ENCODE measurements around the gene GNG12. TPM values are rescaled to one million over a fixed set of nuclear protein-coding genes. Genes with fewer than 3 reads are reported as not detected.

GNG12 gene
- total RNA-seq, 1 donor from 2014 or later = 71.2 TPM

GRCh38 chr1:67749844-67750690, 83.2 kb downstream of the GNG12 start:
- Histone ChIP-seq H3K9me3 (no peaks in the 10 kb centered on the region), H3K27me3 (no peaks in the 10 kb centered on the region), H3K4me3 (peak overlapping the region in 1 of 2 donors; percentile 37), H3K4me1 (peaks cover 16 to 91% of the 10 kb centered on the region in 2 donors), H3K36me3 (no peaks in the 10 kb centered on the region), H3K27ac (peak overlapping the region; percentile 89 to 94)
- intact Hi-C loops (cut with DNase I) = loop anchor here (1.0 to 10.0 kb wide), 4 partner anchors 43 to 315 kb away; partner anchors contain the start of genes GADD45A and SERBP1
- TF ChIP-seq CTCF (IDR thresholded peaks at IDR 0.05) = peak in 1 of 3 experiments; percentile 8
- peak; percentile 56 to 93 for DNase-seq (ENCODE audit: low spot score in 2 of 2)

GRCh38 chr1:67749263-67749843, 83.9 kb downstream of the GNG12 start:
- intact Hi-C loops (cut with DNase I) = loop anchor here (1.0 kb wide), 1 partner anchor 64 kb away; the partner anchor contains the start of gene GADD45A
- Histone ChIP-seq H3K4me1 (peaks cover 16 to 89% of the 10 kb centered on the region in 2 donors), H3K4me3 (peak overlapping the region; percentile 18 to 37)

DNA sequence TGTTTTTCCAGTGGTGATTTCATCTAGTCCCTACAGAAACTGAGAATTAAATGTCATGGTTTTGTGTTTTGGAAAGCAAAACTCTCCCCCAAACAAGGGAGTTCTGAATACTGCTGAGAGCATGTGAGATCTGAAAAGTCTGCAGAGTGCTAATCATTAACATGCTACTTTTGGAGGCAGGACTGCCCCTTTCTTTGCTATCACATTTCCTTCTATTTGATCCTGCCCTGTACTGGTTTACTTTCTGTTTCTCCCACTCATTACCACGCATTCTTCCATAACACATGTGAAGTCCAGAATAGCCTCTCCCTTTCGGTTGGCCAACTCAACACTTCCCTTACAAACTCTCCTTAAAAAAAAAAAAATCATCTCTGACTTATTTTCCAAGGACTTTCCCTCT, 84.6 kb downstream of the GNG12 start:
- H3K27ac ChIP-seq = peak overlapping the region; percentile 89 to 94
- H3K9me3 ChIP-seq = no peaks in the 10 kb centered on the region
- no peak for DNase-seq (ENCODE audit: low spot score in 2 of 2)
- H3K36me3 ChIP-seq = no peaks in the 10 kb centered on the region
- H3K4me1 ChIP-seq = peaks cover 16 to 87% of the 10 kb centered on the region in 2 donors
- intact Hi-C loops (cut with DNase I) = loop anchor here (1.0 kb wide), 1 partner anchor 63 kb away; the partner anchor contains the start of gene GADD45A
- TF ChIP-seq CTCF (IDR thresholded peaks at IDR 0.05) = no peak
- peak overlapping the region; percentile 18 to 37 for H3K4me3 ChIP-seq
- H3K27me3 ChIP-seq = no peaks in the 10 kb centered on the region

More at GRCh38 chr1:67749263-67749843, 83.9 kb downstream of the GNG12 start:
- H3K9me3 ChIP-seq = no peaks in the 10 kb centered on the region
- no peaks in the 10 kb centered on the region for H3K27me3 ChIP-seq
- no peak for DNase-seq (ENCODE audit: low spot score in 2 of 2)
- no peak for TF ChIP-seq CTCF (IDR thresholded peaks at IDR 0.05)
- peak overlapping the region; percentile 89 to 94 for H3K27ac ChIP-seq
- no peaks in the 10 kb centered on the region for H3K36me3 ChIP-seq

DNA sequence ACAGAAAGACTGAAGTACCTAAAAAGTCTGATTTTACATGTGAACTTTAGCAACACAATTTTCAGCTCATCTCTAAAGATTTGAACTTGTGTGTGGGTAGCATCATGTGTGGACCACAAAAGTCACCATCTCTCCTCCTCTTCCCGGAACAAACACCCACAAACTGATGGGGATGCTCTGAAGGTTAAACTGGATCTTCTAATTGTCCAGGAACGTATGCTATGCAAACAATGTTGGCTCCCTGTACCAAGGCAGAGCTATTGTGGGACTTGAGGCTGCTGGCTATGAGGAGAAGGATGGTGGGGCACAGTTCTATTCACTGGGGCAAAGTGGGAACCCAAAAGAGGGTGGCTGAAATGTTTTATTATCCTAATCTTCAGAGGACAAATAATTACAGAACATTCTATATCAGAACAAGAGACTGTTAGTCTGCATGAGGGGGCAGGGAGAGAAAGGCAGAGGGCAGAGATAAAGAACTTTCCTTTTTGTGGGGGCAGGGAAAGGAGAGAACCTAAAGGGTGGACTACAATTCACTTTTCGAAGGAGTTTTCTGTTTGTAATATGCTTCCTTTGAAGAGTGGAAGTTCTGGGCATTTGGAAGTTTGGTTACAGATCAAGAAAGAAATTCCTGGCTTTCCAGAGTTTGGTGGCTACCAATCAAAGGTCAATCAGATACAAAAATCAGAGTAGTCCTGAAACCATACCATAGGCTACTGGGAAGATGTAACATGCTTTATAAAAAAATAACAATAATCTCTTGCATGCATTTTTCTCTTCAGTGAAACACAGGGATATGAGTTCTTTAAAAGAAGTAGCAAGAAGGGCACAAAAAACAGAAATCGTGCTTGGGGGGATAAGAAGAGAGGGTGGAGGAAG, 85.4 kb downstream of the GNG12 start:
- peak overlapping the region; percentile 18 to 37 for H3K4me3 ChIP-seq
- no peak for TF ChIP-seq CTCF (IDR thresholded peaks at IDR 0.05)
- no peaks in the 10 kb centered on the region for H3K9me3 ChIP-seq
- no peaks in the 10 kb centered on the region for H3K36me3 ChIP-seq
- H3K4me1 ChIP-seq = peaks cover 16 to 87% of the 10 kb centered on the region in 2 donors
- no peak for DNase-seq (ENCODE audit: low spot score in 2 of 2)
- intact Hi-C loops (cut with DNase I) = no loop called here
- H3K27ac ChIP-seq = peak overlapping the region; percentile 89 to 94
- no peaks in the 10 kb centered on the region for H3K27me3 ChIP-seq
